H1 (cell line): ENCODE measurements around the gene PSMD3. TPM values are rescaled to one million over a fixed set of nuclear protein-coding genes. Genes with fewer than 3 reads are reported as not detected.
"Not testable (repeated sequence)": the region's sequence is repeated elsewhere in the genome, so short reads cannot be mapped to it uniquely, and the experiment has no call there.

Experiments
- CTCF ChIA-PET: fragments of 300-600 bp; sonication (Branson Sonifier 250); formaldehyde crosslinking; loops from one replicate; lab custom pipeline; 2021; ENCODE audit not compliant: partially characterized antibody; lab: Charles Lee
- POLR2A ChIA-PET: fragments of 300-600 bp; sonication (Branson Sonifier 250); formaldehyde crosslinking; loops from one replicate; lab custom pipeline; 2021; ENCODE audit warnings: inconsistent platforms; ENCODE audit not compliant: partially characterized antibody; lab: Charles Lee
- DNase-seq, 2 experiments: peaks; one replicate each; pipeline versions ENCODE4 v3.0.0 to v3.0.0-alpha.2; 2010 to 2022; ENCODE audit warnings: low spot score in 2 of 2, low read depth in 1 of 2, mixed read lengths in 1 of 2
- FAIRE-seq: peaks from 2 replicates; lab custom pipeline; 2011; peaks lifted over from hg19 to GRCh38; lab: Jason Lieb, UNC
- H2AFZ ChIP-seq: 2 replicates; pipeline ENCODE4 v1.8.1; 2012; ENCODE audit warnings: low read length, inconsistent platforms
- H2AK5ac ChIP-seq: 2 replicates; pipeline ENCODE4 v1.6.1; 2013; ENCODE audit warnings: low read depth, low read length
- H2BK120ac ChIP-seq: replicated peaks from 2 replicates; pipeline ENCODE3; 2013; ENCODE audit warnings: low read depth, low read length, inconsistent platforms
- H2BK12ac ChIP-seq: 2 replicates; pipeline ENCODE4 v1.6.1; 2013; ENCODE audit warnings: low read depth, low read length
- H2BK15ac ChIP-seq: 2 replicates; pipeline ENCODE4 v1.6.1; 2013; ENCODE audit warnings: low read length
- H2BK20ac ChIP-seq: 2 replicates; pipeline ENCODE4 v1.6.1; 2013; ENCODE audit warnings: low read length
- H2BK5ac ChIP-seq: 2 replicates; pipeline ENCODE4 v1.6.1; 2013; ENCODE audit warnings: low read depth, low read length
- H3K14ac ChIP-seq: 2 replicates; pipeline ENCODE4 v1.6.1; 2013; ENCODE audit warnings: inconsistent platforms; ENCODE audit not compliant: insufficient read length
- H3K18ac ChIP-seq: 2 replicates; pipeline ENCODE4 v1.6.1; 2013; ENCODE audit warnings: low read length; ENCODE audit errors: extremely low read depth
- H3K23ac ChIP-seq: 2 replicates; pipeline ENCODE4 v1.6.1; 2013; ENCODE audit warnings: inconsistent platforms; ENCODE audit not compliant: insufficient read length
- H3K23me2 ChIP-seq: 2 replicates; pipeline ENCODE4 v1.6.1; 2013; ENCODE audit warnings: low read depth, low read length
- H3K27ac ChIP-seq: 2 replicates; pipeline ENCODE4 v1.6.1; 2011; ENCODE audit warnings: low read depth, low read length, inconsistent platforms
- H3K27me3 ChIP-seq, 4 experiments: replicated peaks in 1 of 4; 1 replicate in 1 of 4; 2 replicates in 3 of 4; pipeline versions ENCODE4 v1.6.1 to v1.8.1; 2011 to 2013; ENCODE audit warnings: low read length in 3 of 4, mild to moderate bottlenecking in 3 of 4, inconsistent platforms in 2 of 4, mixed read lengths in 2 of 4, moderate library complexity in 1 of 4; ENCODE audit not compliant: control insufficient read depth in 3 of 4, insufficient read depth in 3 of 4; ENCODE audit errors: extremely low read depth in 1 of 4
- H3K36me3 ChIP-seq, 4 experiments: 2 replicates each; pipeline versions ENCODE4 v1.6.1 to v1.8.1; 2011 to 2013; ENCODE audit warnings: mild to moderate bottlenecking in 4 of 4, low read length in 3 of 4, moderate library complexity in 2 of 4, control low read depth in 1 of 4, inconsistent platforms in 1 of 4; ENCODE audit not compliant: insufficient read depth in 4 of 4, control insufficient read depth in 2 of 4
- H3K4ac ChIP-seq: replicated peaks from 2 replicates; pipeline ENCODE3; 2013; ENCODE audit warnings: low read length, low read depth, mixed read lengths, inconsistent platforms; ENCODE audit not compliant: insufficient read length
- H3K4me1 ChIP-seq, 4 experiments: replicated peaks in 1 of 4; 1 replicate in 1 of 4; 2 replicates in 3 of 4; pipeline versions ENCODE4 v1.6.1 to v1.8.1; 2011 to 2013; ENCODE audit warnings: low read length in 3 of 4, inconsistent platforms in 2 of 4, mixed read lengths in 1 of 4; ENCODE audit not compliant: insufficient read depth in 4 of 4, control insufficient read depth in 3 of 4
- H3K4me2 ChIP-seq, 2 experiments: 2 replicates each; pipeline versions ENCODE4 v1.6.1 to v1.8.1; 2011 to 2013; ENCODE audit warnings: low read depth in 2 of 2, low read length in 2 of 2, control low read depth in 1 of 2, inconsistent platforms in 1 of 2, mild to moderate bottlenecking in 1 of 2; ENCODE audit not compliant: insufficient read depth in 1 of 2
- H3K4me3 ChIP-seq, 4 experiments: fragments of 200-600, 300-600 bp in 1 of 4; sonication (generic), shearing (Covaris generic), sonication (Bioruptor Twin) in 1 of 4; 2 replicates each; pipeline versions ENCODE4 v1.5.1 to v1.8.1; 2011 to 2016; ENCODE audit warnings: low read length in 4 of 4, low read depth in 3 of 4, control low read depth in 2 of 4, inconsistent platforms in 2 of 4, mild to moderate bottlenecking in 2 of 4, mixed read lengths in 1 of 4, moderate library complexity in 1 of 4; ENCODE audit not compliant: insufficient read depth in 2 of 4; ENCODE audit errors: extremely low read depth in 1 of 4
- H3K56ac ChIP-seq: replicated peaks from 2 replicates; pipeline ENCODE3; 2013; ENCODE audit warnings: low read depth, mild to moderate bottlenecking, mixed read lengths, low read length, inconsistent platforms; ENCODE audit not compliant: insufficient read length
- H3K79me1 ChIP-seq: 2 replicates; pipeline ENCODE4 v1.6.1; 2013; ENCODE audit warnings: low read depth, low read length, control low read depth
- H3K79me2 ChIP-seq, 2 experiments: 2 replicates each; pipeline versions ENCODE4 v1.6.1 to v1.8.1; 2012 to 2013; ENCODE audit warnings: low read length in 2 of 2, mild to moderate bottlenecking in 2 of 2, inconsistent platforms in 1 of 2; ENCODE audit not compliant: insufficient read depth in 2 of 2, control insufficient read depth in 1 of 2
- H3K9ac ChIP-seq, 4 experiments: replicated peaks in 1 of 4; 1 replicate in 1 of 4; 2 replicates in 3 of 4; pipeline versions ENCODE4 v1.6.1 to v1.8.1; 2011 to 2013; ENCODE audit warnings: low read depth in 3 of 4, low read length in 3 of 4, control low read depth in 2 of 4, mild to moderate bottlenecking in 2 of 4, moderate library complexity in 2 of 4, inconsistent platforms in 1 of 4; ENCODE audit errors: extremely low read depth in 1 of 4
- H3K9me3 ChIP-seq, 2 experiments: 2 replicates each; pipeline versions ENCODE4 v1.6.1 to v1.8.1; 2012 to 2013; ENCODE audit warnings: mild to moderate bottlenecking in 2 of 2, moderate library complexity in 2 of 2, control low read depth in 1 of 2, inconsistent platforms in 1 of 2, low read depth in 1 of 2, low read length in 1 of 2, mixed read lengths in 1 of 2; ENCODE audit not compliant: insufficient read depth in 2 of 2
- H4K20me1 ChIP-seq, 2 experiments: replicated peaks in 1 of 2; 2 replicates each; pipeline versions ENCODE3 to v1.8.1; 2011 to 2013; ENCODE audit warnings: inconsistent platforms in 2 of 2, low read length in 2 of 2, mild to moderate bottlenecking in 1 of 2; ENCODE audit not compliant: insufficient read depth in 2 of 2, control insufficient read depth in 1 of 2
- H4K5ac ChIP-seq: 2 replicates; pipeline ENCODE4 v1.6.1; 2013; ENCODE audit warnings: low read length, low read depth, mixed read lengths, inconsistent platforms; ENCODE audit not compliant: insufficient read length
- H4K8ac ChIP-seq: 2 replicates; pipeline ENCODE4 v1.8.0; 2013; ENCODE audit warnings: mild to moderate bottlenecking, moderate library complexity, low read length, inconsistent platforms; ENCODE audit not compliant: insufficient read depth; ENCODE audit errors: extremely low read depth
- H4K91ac ChIP-seq: replicated peaks from 2 replicates; pipeline ENCODE3; 2013; ENCODE audit warnings: low read length, mixed read lengths, inconsistent platforms; ENCODE audit not compliant: insufficient read length
- WGBS, 2 experiments: shearing (Covaris generic) in 1 of 2; methylation state at CpG; one replicate each; pipeline versions ENCODE4 v1.1.6 to v1.1.7; 2013 to 2015; ENCODE audit warnings: low lambda C conversion rate in 2 of 2, mixed read lengths in 2 of 2, inconsistent platforms in 1 of 2, low coverage in 1 of 2, missing lambda C conversion rate in 1 of 2; ENCODE audit not compliant: insufficient replicate concordance in 2 of 2, insufficient coverage in 1 of 2, insufficient read length in 1 of 2; ENCODE audit errors: extremely low coverage in 1 of 2, missing lambda C conversion rate in 1 of 2; 5-methylcytosine and 5-hydroxymethylcytosine counted together
- polyA plus RNA-seq, 7 experiments: library from polyadenylated mRNA; depleted of rRNA in 3 of 7; stranded (reverse) in 5 of 7; unstranded in 2 of 7; fragments of >200 nt in 5 of 7; fragments of 200-250 nt in 2 of 7; gene quantifications; 1 replicate in 5 of 7; 2 replicates in 1 of 7; 4 replicates in 1 of 7; pipeline versions ENCODE4 v1.2.1 to v1.2.3, GENCODE V29; 2011 to 2013; ENCODE audit warnings: missing spikeins in 2 of 7, mixed read lengths in 2 of 7
- total RNA-seq: library from RNA; stranded (reverse); fragmentation: NEBNext Ultra II Directional; extraction: Animal tissue kit (Norgen Biotek cat#: 25700); gene quantifications from 2 replicates; pipeline ENCODE4 v1.2.1, GENCODE V29; 2021

Gene PSMD3
- total and polyA plus RNA-seq, 2 of the 8 experiments (the other 6 are each of a cell fraction or from before 2014, with no cell fraction given) = 151 to 198 TPM

DNA sequence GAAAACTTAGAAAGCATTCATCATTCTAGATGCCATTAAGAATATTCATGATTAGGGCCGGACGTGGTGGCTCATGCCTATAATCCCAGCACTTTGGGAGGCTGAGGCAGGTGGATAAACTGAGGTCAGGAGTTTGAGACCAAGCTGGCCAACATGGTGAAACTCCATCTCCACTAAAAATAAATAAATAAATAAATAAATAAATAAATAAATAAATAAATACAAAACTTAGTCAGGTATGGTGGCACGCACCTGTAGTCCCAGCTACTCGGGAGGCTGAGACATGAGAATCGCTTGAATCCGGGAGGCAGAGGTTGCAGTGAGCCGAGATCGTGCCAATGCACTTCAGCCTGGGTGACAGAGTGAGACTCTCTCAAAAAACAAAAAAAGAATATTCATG lies 20.7 kb downstream of the PSMD3 start:
- H3K18ac ChIP-seq, H2BK20ac ChIP-seq, H2AK5ac ChIP-seq, H2AFZ ChIP-seq, H2BK15ac ChIP-seq, H3K4me1 ChIP-seq, H3K79me2 ChIP-seq, H3K56ac ChIP-seq, H3K23me2 ChIP-seq, H3K9me3 ChIP-seq, H2BK120ac ChIP-seq, H4K8ac ChIP-seq, H3K23ac ChIP-seq, H2BK5ac ChIP-seq, H3K27ac ChIP-seq, H3K4me2 ChIP-seq, FAIRE-seq, H3K4ac ChIP-seq, H3K9ac ChIP-seq, H3K27me3 ChIP-seq, DNase-seq, H4K91ac ChIP-seq, H2BK12ac ChIP-seq, H4K5ac ChIP-seq, H3K14ac ChIP-seq, H3K79me1 ChIP-seq, H4K20me1 ChIP-seq, H3K4me3 ChIP-seq: not testable (repeated sequence)
- peaks cover 0 to 14% (median 7%) of the 10 kb centered on the region in 4 experiments; a peak in 7 of 8 replicates for H3K36me3 ChIP-seq
- ChIA-PET CTCF (interaction anchor here (1.0 to 1.4 kb wide), 2 partner anchors 14 to 16 kb away, joined by 3 to 5 read pairs; partner anchors contain the start of gene CSF3), POLR2A (interaction anchor here (0.7 to 3.0 kb wide), 7 partner anchors 9 to 474 kb away, joined by 3 to 13 read pairs (median 3); no protein-coding TSS in a partner anchor)
- 95% methylated on average over 8 of the region's 8 CpGs; no CpG with 5 or more reads in 1 of the 2 experiments for WGBS, 2 experiments
